H1 (cell line): Measurements from ENCODE around the gene ZNF835. TPM values are rescaled to one million over a fixed set of nuclear protein-coding genes. Genes with fewer than 3 reads are reported as not detected.

Source experiments
- CTCF ChIA-PET: fragments of 300-600 bp; sonication (Branson Sonifier 250); formaldehyde crosslinking; loops from one replicate; lab custom pipeline; 2021; ENCODE audit not compliant: partially characterized antibody; lab: Charles Lee
- POLR2A ChIA-PET: fragments of 300-600 bp; sonication (Branson Sonifier 250); formaldehyde crosslinking; loops from one replicate; lab custom pipeline; 2021; ENCODE audit warnings: inconsistent platforms; ENCODE audit not compliant: partially characterized antibody; lab: Charles Lee
- DNase-seq, 2 experiments: peaks; one replicate each; pipeline versions ENCODE4 v3.0.0 to v3.0.0-alpha.2; 2010 to 2022; ENCODE audit warnings: low spot score in 2 of 2, low read depth in 1 of 2, mixed read lengths in 1 of 2
- FAIRE-seq: peaks from 2 replicates; lab custom pipeline; 2011; peaks lifted over from hg19 to GRCh38; lab: Jason Lieb, UNC
- H2AFZ ChIP-seq: 2 replicates; pipeline ENCODE4 v1.8.1; 2012; ENCODE audit warnings: low read length, inconsistent platforms
- H2AK5ac ChIP-seq: 2 replicates; pipeline ENCODE4 v1.6.1; 2013; ENCODE audit warnings: low read depth, low read length
- H2BK120ac ChIP-seq: replicated peaks from 2 replicates; pipeline ENCODE3; 2013; ENCODE audit warnings: low read depth, low read length, inconsistent platforms
- H2BK12ac ChIP-seq: 2 replicates; pipeline ENCODE4 v1.6.1; 2013; ENCODE audit warnings: low read depth, low read length
- H2BK15ac ChIP-seq: 2 replicates; pipeline ENCODE4 v1.6.1; 2013; ENCODE audit warnings: low read length
- H2BK20ac ChIP-seq: 2 replicates; pipeline ENCODE4 v1.6.1; 2013; ENCODE audit warnings: low read length
- H2BK5ac ChIP-seq: 2 replicates; pipeline ENCODE4 v1.6.1; 2013; ENCODE audit warnings: low read depth, low read length
- H3K14ac ChIP-seq: 2 replicates; pipeline ENCODE4 v1.6.1; 2013; ENCODE audit warnings: inconsistent platforms; ENCODE audit not compliant: insufficient read length
- H3K18ac ChIP-seq: 2 replicates; pipeline ENCODE4 v1.6.1; 2013; ENCODE audit warnings: low read length; ENCODE audit errors: extremely low read depth
- H3K23ac ChIP-seq: 2 replicates; pipeline ENCODE4 v1.6.1; 2013; ENCODE audit warnings: inconsistent platforms; ENCODE audit not compliant: insufficient read length
- H3K23me2 ChIP-seq: 2 replicates; pipeline ENCODE4 v1.6.1; 2013; ENCODE audit warnings: low read depth, low read length
- H3K27ac ChIP-seq: 2 replicates; pipeline ENCODE4 v1.6.1; 2011; ENCODE audit warnings: low read depth, low read length, inconsistent platforms
- H3K27me3 ChIP-seq, 4 experiments: replicated peaks in 1 of 4; 1 replicate in 1 of 4; 2 replicates in 3 of 4; pipeline versions ENCODE4 v1.6.1 to v1.8.1; 2011 to 2013; ENCODE audit warnings: low read length in 3 of 4, mild to moderate bottlenecking in 3 of 4, inconsistent platforms in 2 of 4, mixed read lengths in 2 of 4, moderate library complexity in 1 of 4; ENCODE audit not compliant: control insufficient read depth in 3 of 4, insufficient read depth in 3 of 4; ENCODE audit errors: extremely low read depth in 1 of 4
- H3K36me3 ChIP-seq, 4 experiments: 2 replicates each; pipeline versions ENCODE4 v1.6.1 to v1.8.1; 2011 to 2013; ENCODE audit warnings: mild to moderate bottlenecking in 4 of 4, low read length in 3 of 4, moderate library complexity in 2 of 4, control low read depth in 1 of 4, inconsistent platforms in 1 of 4; ENCODE audit not compliant: insufficient read depth in 4 of 4, control insufficient read depth in 2 of 4
- H3K4ac ChIP-seq: replicated peaks from 2 replicates; pipeline ENCODE3; 2013; ENCODE audit warnings: low read length, low read depth, mixed read lengths, inconsistent platforms; ENCODE audit not compliant: insufficient read length
- H3K4me1 ChIP-seq, 4 experiments: replicated peaks in 1 of 4; 1 replicate in 1 of 4; 2 replicates in 3 of 4; pipeline versions ENCODE4 v1.6.1 to v1.8.1; 2011 to 2013; ENCODE audit warnings: low read length in 3 of 4, inconsistent platforms in 2 of 4, mixed read lengths in 1 of 4; ENCODE audit not compliant: insufficient read depth in 4 of 4, control insufficient read depth in 3 of 4
- H3K4me2 ChIP-seq, 2 experiments: 2 replicates each; pipeline versions ENCODE4 v1.6.1 to v1.8.1; 2011 to 2013; ENCODE audit warnings: low read depth in 2 of 2, low read length in 2 of 2, control low read depth in 1 of 2, inconsistent platforms in 1 of 2, mild to moderate bottlenecking in 1 of 2; ENCODE audit not compliant: insufficient read depth in 1 of 2
- H3K4me3 ChIP-seq, 4 experiments: fragments of 200-600, 300-600 bp in 1 of 4; sonication (generic), shearing (Covaris generic), sonication (Bioruptor Twin) in 1 of 4; 2 replicates each; pipeline versions ENCODE4 v1.5.1 to v1.8.1; 2011 to 2016; ENCODE audit warnings: low read length in 4 of 4, low read depth in 3 of 4, control low read depth in 2 of 4, inconsistent platforms in 2 of 4, mild to moderate bottlenecking in 2 of 4, mixed read lengths in 1 of 4, moderate library complexity in 1 of 4; ENCODE audit not compliant: insufficient read depth in 2 of 4; ENCODE audit errors: extremely low read depth in 1 of 4
- H3K56ac ChIP-seq: replicated peaks from 2 replicates; pipeline ENCODE3; 2013; ENCODE audit warnings: low read depth, mild to moderate bottlenecking, mixed read lengths, low read length, inconsistent platforms; ENCODE audit not compliant: insufficient read length
- H3K79me1 ChIP-seq: 2 replicates; pipeline ENCODE4 v1.6.1; 2013; ENCODE audit warnings: low read depth, low read length, control low read depth
- H3K79me2 ChIP-seq, 2 experiments: 2 replicates each; pipeline versions ENCODE4 v1.6.1 to v1.8.1; 2012 to 2013; ENCODE audit warnings: low read length in 2 of 2, mild to moderate bottlenecking in 2 of 2, inconsistent platforms in 1 of 2; ENCODE audit not compliant: insufficient read depth in 2 of 2, control insufficient read depth in 1 of 2
- H3K9ac ChIP-seq, 4 experiments: replicated peaks in 1 of 4; 1 replicate in 1 of 4; 2 replicates in 3 of 4; pipeline versions ENCODE4 v1.6.1 to v1.8.1; 2011 to 2013; ENCODE audit warnings: low read depth in 3 of 4, low read length in 3 of 4, control low read depth in 2 of 4, mild to moderate bottlenecking in 2 of 4, moderate library complexity in 2 of 4, inconsistent platforms in 1 of 4; ENCODE audit errors: extremely low read depth in 1 of 4
- H3K9me3 ChIP-seq, 2 experiments: 2 replicates each; pipeline versions ENCODE4 v1.6.1 to v1.8.1; 2012 to 2013; ENCODE audit warnings: mild to moderate bottlenecking in 2 of 2, moderate library complexity in 2 of 2, control low read depth in 1 of 2, inconsistent platforms in 1 of 2, low read depth in 1 of 2, low read length in 1 of 2, mixed read lengths in 1 of 2; ENCODE audit not compliant: insufficient read depth in 2 of 2
- H4K20me1 ChIP-seq, 2 experiments: replicated peaks in 1 of 2; 2 replicates each; pipeline versions ENCODE3 to v1.8.1; 2011 to 2013; ENCODE audit warnings: inconsistent platforms in 2 of 2, low read length in 2 of 2, mild to moderate bottlenecking in 1 of 2; ENCODE audit not compliant: insufficient read depth in 2 of 2, control insufficient read depth in 1 of 2
- H4K5ac ChIP-seq: 2 replicates; pipeline ENCODE4 v1.6.1; 2013; ENCODE audit warnings: low read length, low read depth, mixed read lengths, inconsistent platforms; ENCODE audit not compliant: insufficient read length
- H4K8ac ChIP-seq: 2 replicates; pipeline ENCODE4 v1.8.0; 2013; ENCODE audit warnings: mild to moderate bottlenecking, moderate library complexity, low read length, inconsistent platforms; ENCODE audit not compliant: insufficient read depth; ENCODE audit errors: extremely low read depth
- H4K91ac ChIP-seq: replicated peaks from 2 replicates; pipeline ENCODE3; 2013; ENCODE audit warnings: low read length, mixed read lengths, inconsistent platforms; ENCODE audit not compliant: insufficient read length
- RAD21 ChIP-seq, 2 experiments: IDR thresholded peaks in 1 of 2; conservative IDR thresholded peaks in 1 of 2; 2 replicates each; pipeline ENCODE4 v1.6.1; 2011; ENCODE audit warnings: low read depth in 2 of 2, low read length in 2 of 2, improper control_type of control experiment in 1 of 2, inconsistent platforms in 1 of 2, mild to moderate bottlenecking in 1 of 2, moderate library complexity in 1 of 2
- SP4 ChIP-seq: IDR thresholded peaks from 2 replicates; pipeline ENCODE4 v1.6.1; 2012; ENCODE audit warnings: low read length, inconsistent platforms
- SRF ChIP-seq: IDR thresholded peaks from 2 replicates; pipeline ENCODE4 v1.6.1; 2011; ENCODE audit warnings: mild to moderate bottlenecking, low read depth, low read length, moderate library complexity
- WGBS, 2 experiments: shearing (Covaris generic) in 1 of 2; methylation state at CpG; one replicate each; pipeline versions ENCODE4 v1.1.6 to v1.1.7; 2013 to 2015; ENCODE audit warnings: low lambda C conversion rate in 2 of 2, mixed read lengths in 2 of 2, inconsistent platforms in 1 of 2, low coverage in 1 of 2, missing lambda C conversion rate in 1 of 2; ENCODE audit not compliant: insufficient replicate concordance in 2 of 2, insufficient coverage in 1 of 2, insufficient read length in 1 of 2; ENCODE audit errors: extremely low coverage in 1 of 2, missing lambda C conversion rate in 1 of 2; 5-methylcytosine and 5-hydroxymethylcytosine counted together
- polyA plus RNA-seq, 7 experiments: library from polyadenylated mRNA; depleted of rRNA in 3 of 7; stranded (reverse) in 5 of 7; unstranded in 2 of 7; fragments of >200 nt in 5 of 7; fragments of 200-250 nt in 2 of 7; gene quantifications; 1 replicate in 5 of 7; 2 replicates in 1 of 7; 4 replicates in 1 of 7; pipeline versions ENCODE4 v1.2.1 to v1.2.3, GENCODE V29; 2011 to 2013; ENCODE audit warnings: missing spikeins in 2 of 7, mixed read lengths in 2 of 7
- total RNA-seq: library from RNA; stranded (reverse); fragmentation: NEBNext Ultra II Directional; extraction: Animal tissue kit (Norgen Biotek cat#: 25700); gene quantifications from 2 replicates; pipeline ENCODE4 v1.2.1, GENCODE V29; 2021

Gene ZNF835
- total and polyA plus RNA-seq, 2 of the 8 experiments (the other 6 are each of a cell fraction or from before 2014, with no cell fraction given), result 0.02 to 1.8 TPM

DNA sequence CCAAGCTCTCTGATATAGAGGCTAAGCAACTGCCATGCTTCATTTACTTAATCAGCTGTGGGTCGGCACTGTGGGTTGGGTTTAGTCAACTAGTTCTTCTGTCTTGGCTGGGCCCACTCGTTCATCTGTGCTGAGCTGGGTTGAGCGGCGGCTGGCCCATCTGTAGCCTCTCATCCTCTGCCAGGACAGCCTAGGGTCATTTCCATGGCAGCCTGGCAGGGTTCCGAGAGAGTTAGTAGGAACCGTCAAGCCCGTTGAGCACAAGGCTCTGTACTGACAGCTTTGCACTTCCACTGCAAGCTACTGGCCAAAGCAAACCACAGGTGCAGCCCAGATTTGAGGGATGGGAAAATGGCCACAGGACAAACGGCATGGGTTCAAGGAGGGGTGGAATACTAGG lies 6.6 kb upstream of the ZNF835 start:
- H3K27me3 ChIP-seq, result no peaks in the 10 kb centered on the region
- no peaks in the 10 kb centered on the region for H3K36me3 ChIP-seq
- DNase-seq (no peak), FAIRE-seq (no peak)
- ChIA-PET POLR2A (no interaction called here), CTCF (no interaction called here)
- H3K14ac ChIP-seq, result no peak overlapping the region
- H3K23ac ChIP-seq, result no peak overlapping the region
- no peaks in the 10 kb centered on the region for H3K23me2 ChIP-seq
- H2AK5ac ChIP-seq, result no peak overlapping the region
- H3K4ac ChIP-seq, result no peak overlapping the region
- 84% methylated on average over 8 of the region's 8 CpGs; no CpG with 5 or more reads in 1 of the 2 experiments for WGBS, 2 experiments
- H2BK20ac ChIP-seq, result no peak overlapping the region
- TF ChIP-seq RAD21 (IDR thresholded peaks at IDR 0.05 in 1 of 2, conservative IDR thresholded peaks at IDR 0.05 in 1 of 2; ENCODE audit: low read depth in 2 of 2, low read length in 2 of 2) (no peak), SRF (no peak), SP4 (no peak)
- no peak overlapping the region for H2BK5ac ChIP-seq
- no peak overlapping the region for H3K27ac ChIP-seq
- no peaks in the 10 kb centered on the region for H3K4me1 ChIP-seq
- H4K20me1 ChIP-seq, result no peaks in the 10 kb centered on the region
- no peak overlapping the region for H3K4me3 ChIP-seq
- no peak overlapping the region for H2BK12ac ChIP-seq
- no peak overlapping the region for H3K9ac ChIP-seq
- no peaks in the 10 kb centered on the region for H3K79me2 ChIP-seq
- no peak overlapping the region for H2BK120ac ChIP-seq
- no peak overlapping the region for H2BK15ac ChIP-seq
- H3K18ac ChIP-seq, result no peak overlapping the region
- no peak overlapping the region for H3K4me2 ChIP-seq
- no peak overlapping the region for H3K56ac ChIP-seq
- H2AFZ ChIP-seq, result no peak overlapping the region
- no peak overlapping the region for H4K91ac ChIP-seq
- peaks cover 44 to 87% of the 10 kb centered on the region in 2 experiments for H3K9me3 ChIP-seq
- no peak overlapping the region for H4K8ac ChIP-seq
- no peaks in the 10 kb centered on the region for H3K79me1 ChIP-seq
- no peak overlapping the region for H4K5ac ChIP-seq
